M059J (cell line): ENCODE results near the gene MRPS18A. TPM values are rescaled to one million over a fixed set of nuclear protein-coding genes. Genes with fewer than 3 reads are reported as not detected.
"Not testable (repeated sequence)": the region's sequence is repeated elsewhere in the genome, so short reads cannot be mapped to it uniquely, and the experiment has no call there.

Source experiments
- DNase-seq: peaks from one replicate; pipeline ENCODE4 v3.0.0-alpha.2; 2012; ENCODE audit warnings: low read depth
- total RNA-seq: library from RNA; depleted of rRNA; stranded (reverse); fragments of >200 nt; shearing (Covaris generic); gene quantifications from 2 replicates; pipeline ENCODE4 v1.2.3, GENCODE V29; 2014

MRPS18A gene
- total RNA-seq, 1 experiment from 2014 or later: 71.2 TPM

DNA sequence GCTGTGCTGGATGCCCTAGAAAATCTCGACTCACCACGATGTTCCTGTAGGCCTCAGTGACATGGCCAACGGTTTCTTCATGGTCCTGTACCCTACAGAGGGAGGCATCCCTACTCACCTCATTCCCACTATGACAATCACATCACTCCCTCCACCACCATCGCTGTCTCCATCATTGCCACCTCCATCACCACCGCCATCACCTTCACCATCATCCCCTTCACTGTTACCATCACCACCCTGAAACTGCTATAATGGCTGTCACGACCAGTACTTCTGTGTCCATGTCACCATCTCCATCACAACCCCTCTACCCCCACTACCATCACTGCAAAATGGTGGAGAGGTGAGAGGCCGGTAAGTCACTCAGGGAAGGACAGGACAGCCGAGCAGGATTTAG is 29.8 kb upstream of the MRPS18A start:
- DNase-seq: no peak

DNA sequence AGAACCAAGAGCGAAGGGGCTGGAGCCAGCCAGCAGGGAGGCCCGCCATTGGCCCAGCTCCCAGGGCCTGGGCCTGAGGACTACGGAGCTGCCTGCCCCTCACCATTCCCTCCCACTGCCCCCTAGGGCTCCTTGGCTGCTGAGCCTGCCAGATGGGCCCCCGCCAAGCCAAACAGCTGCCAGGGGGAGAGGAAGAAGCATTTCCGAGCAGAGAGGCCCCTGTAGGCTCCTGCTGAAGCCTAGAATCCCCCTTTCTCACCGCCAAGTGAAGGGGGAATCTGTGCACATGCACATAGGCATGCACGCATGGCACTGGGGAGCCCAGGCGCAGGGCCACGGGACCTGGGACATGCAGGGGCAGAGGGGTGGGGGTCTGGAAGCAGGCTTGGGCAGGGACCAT is 28.5 kb upstream of the MRPS18A start:
- DNase-seq: no peak

- DNase-seq: no peak
These were observed 27.6 kb upstream of the MRPS18A start for GRCh38 chr6:43715056-43715788.

DNA sequence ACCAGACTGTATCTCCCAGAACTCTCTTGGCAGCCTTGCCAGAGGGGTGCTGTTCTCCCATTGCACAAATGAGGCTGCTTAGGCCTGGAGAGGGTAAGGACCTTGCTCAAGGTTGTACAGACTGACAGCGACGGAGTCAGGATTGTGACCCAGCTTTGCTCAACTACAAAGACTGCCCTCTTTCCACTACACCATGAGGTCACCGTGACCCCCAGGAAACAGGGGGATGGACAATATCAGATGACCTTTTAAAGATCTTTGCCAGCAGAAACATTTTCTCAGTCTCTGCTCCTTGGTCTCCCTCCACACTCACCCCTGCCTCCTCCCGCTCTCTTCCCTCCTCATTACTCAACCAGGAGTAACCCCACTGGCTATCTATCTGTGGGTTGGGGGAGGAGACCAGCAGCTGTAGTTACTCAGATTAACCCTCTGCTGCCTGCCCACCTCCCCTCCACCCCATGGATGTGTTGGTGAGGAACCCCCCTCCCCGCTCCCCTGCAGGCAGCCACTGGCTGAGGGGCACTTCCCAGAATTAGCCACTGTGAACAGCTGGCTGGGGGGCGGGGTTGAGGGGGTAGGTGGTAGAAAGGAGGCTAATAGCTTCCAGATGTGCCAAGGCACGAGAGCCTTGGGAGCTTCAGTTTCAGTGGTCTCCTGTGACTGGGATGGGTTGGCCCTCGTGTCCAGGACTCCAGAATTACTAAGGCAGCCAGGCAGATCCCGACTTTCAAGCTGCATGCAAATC is 26.9 kb upstream of the MRPS18A start:
- no peak for DNase-seq

- no peak for DNase-seq
These were observed 26.2 kb upstream of the MRPS18A start for GRCh38 chr6:43713643-43714310.

- DNase-seq: no peak
These were observed 25.0 kb upstream of the MRPS18A start for GRCh38 chr6:43712579-43712978.

GRCh38 chr6:43710576-43710975 is 23.0 kb upstream of the MRPS18A start:
- no peak for DNase-seq

DNA sequence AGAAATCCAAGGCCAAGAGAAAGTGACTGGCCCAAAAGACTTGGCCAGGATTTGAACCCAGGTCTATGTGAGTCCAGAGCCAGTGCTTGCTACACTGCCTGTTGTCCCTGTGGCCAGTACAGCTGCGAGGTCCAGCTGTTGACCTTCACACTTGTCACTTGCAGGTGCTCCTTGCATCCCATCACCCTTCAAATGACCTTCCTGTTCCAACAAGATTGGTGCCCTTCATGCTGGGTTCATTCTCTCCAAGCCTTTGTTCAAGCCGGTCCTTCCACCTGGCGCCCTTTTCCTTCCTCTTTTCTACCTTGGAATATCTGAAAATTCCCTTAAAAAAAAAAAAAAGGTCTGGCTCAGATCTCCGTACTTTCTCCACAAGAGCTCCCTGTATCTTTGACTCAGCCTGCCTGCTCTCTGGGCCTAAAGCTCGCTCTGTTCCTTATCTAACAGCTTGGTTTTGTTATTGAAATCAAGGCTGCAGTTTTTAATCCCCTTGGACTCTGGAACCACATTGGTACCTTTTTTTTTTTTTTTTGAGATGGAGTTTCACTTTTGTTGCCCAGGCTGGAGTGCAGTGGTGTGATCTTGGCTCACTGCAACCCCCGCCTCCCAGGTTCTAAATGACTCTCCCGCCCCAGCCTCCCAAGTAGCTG is 22.2 kb upstream of the MRPS18A start:
- no peak for DNase-seq

DNA sequence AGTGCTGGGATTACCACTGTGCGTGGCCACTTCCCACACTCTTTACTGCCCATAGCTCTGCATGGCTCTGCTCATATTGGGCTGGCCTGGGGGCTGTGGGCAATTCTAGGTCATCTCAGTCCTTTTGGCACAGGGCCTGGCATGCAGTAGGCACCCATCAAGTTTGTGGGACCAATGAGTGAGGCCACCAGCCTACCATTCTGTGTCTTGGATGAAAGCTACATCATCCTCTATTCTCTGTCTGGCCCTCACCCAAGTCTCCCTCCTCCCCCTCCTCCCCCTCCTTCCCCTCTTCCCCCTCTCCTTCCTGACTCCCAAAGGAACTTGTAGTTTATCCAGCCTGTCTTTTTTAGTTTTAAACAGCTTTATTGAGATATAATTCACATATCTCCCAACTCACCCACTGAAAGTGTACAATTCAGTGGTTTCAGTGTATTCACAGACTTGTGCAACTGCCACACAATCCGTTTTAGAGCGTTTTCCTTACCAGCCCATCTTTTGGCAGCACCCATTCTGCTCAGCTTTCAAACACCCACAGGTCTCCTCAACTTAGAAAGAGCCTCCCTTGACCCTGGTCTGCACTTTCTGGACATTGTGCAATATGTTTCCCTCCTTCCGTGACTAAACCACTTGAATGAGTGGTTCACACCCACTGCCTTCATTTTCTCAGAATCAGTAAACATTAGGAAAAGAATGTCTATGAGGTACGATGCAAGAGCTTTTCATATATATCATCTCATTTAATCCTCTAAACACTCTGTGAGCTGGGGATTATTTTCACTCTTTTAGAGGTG is 21.5 kb upstream of the MRPS18A start:
- peak; percentile 54 for DNase-seq

DNA sequence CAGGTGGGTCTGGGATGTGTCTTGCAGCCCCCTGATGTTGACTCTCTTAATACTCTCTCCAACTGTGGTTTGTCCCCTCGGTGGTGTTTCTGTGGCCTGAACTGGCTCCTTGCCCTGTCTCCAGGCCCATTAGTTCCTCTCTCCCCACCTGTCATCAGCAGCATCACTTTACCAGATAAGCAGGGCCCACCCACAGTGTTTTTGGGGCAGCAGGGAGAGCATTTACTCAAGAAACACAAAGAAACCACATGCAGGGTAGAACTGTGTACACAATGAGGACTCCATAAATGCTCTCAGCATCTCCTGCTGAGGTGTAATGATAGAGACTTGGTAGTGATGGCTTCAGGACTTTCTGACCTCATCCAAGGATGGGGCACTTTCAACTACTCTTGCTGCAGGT is 20.2 kb upstream of the MRPS18A start:
- no peak for DNase-seq

- no peak for DNase-seq
These were observed 19.7 kb upstream of the MRPS18A start for GRCh38 chr6:43707269-43707668.

DNA sequence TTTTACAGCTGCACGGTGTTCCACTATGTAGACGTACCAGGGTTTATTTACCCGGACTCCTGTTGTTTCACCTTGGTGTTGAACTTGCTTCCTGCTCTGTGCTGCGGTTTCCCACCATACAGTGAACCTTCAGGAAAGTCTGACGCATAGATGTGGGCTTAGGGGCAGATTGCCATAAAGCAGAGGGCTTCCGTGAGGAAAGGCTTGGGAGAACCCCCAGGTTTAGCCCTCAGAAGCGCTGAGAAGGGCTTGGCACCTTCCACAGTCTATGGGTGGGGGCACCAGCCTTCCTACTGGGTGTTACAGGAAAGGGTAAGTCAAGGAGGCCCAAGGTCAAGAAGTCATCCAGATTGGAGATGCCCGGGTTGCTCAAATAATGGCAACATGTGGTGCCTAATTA is 19.2 kb upstream of the MRPS18A start:
- DNase-seq: peak; percentile 30

DNA sequence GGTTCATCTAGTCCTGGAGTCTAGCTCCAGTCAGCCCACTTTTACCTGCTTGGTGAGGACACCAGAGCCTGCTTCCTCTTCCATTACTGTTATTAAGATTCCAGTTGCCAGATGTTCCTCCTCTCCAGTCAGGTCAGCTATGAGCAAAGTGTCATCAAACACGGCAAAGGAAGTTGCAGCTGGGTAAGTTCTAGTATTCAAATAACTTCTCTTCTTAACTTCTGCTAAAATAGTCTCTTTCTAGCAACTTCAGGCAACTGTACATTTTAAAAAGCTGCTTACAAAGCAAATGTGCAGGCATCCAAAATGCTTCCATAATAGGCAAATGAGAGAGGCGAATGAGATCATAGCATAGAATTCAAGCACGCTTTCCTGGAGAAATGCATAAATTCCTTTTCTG is 18.4 kb upstream of the MRPS18A start:
- no peak for DNase-seq

GRCh38 chr6:43703512-43704429 is 16.2 kb upstream of the MRPS18A start:
- DNase-seq: no peak

DNA sequence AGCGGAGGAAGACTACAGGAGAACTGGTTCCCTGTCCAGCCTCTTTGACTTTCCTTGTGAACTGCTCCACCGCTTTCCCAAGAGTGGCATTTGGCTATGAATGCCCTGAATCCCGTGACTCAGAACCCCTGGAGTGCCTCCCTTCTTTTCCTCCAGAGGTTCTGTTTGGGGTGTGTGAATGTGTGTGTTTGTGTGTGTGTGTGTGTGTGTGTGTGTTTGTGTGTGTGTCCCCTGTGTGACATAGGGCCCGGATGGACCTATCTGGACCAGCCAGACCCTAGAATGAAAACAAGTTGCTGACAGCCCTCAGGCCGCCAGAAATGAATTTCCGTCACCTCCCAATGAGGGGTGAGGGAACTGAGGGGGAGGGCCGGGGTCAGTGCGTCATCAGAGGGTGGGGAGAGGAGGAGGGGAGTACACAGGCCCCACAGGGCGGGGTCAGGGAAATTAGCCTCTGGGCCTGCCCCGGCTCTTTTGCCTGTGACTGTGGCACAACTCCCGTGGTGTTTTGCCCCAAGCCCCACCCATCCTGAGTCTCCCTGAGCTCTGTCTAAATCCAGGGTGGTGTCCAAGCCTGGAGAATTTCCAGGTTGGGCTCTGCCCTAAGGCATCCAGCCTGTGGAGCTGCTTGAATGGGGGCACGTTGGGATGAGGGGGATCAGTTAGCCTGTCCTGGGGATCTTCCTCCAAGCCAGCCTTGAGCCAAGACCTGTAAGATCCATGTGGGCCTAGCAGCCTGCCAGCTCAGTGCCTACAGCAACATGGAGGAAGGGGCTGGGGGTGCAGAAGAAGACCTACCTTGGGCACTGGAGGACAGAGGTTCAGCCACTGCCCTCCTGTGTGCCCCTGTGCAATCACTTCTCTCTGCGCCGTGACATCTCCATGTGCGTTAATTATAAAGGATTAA is 15.2 kb upstream of the MRPS18A start:
- peak; percentile 97 for DNase-seq

GRCh38 chr6:43702171-43702533 is 14.6 kb upstream of the MRPS18A start:
- DNase-seq: no peak

DNA sequence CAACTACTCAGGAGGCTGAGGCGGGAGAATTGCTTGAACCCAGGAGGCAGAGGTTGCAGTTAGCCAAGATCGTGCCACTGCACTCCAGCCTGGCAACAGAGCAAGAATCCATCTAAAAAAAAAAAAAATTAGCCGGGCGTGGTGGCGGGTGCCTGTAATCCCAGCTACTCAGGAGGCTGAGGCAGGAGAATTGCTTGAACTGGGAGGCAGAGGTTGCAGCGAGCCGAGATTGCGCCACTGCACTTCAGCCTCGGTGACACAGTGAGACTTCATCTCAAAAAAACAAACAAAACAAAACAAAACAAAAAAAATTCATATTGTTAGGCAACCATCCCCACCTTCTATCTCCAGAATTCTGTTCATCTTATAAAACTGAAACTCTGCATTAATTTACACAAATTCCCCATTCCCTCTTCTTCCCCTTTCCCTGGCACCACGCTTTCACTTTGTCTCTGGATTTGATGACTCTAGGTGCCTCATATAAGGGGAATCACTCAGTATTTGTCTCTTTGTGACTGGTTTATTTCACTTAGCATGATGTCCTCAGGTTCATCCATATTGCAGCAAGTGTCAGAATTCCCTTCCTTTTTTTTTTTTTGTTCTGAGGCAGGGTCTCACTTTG is 13.5 kb upstream of the MRPS18A start:
- not testable (repeated sequence) for DNase-seq

DNA sequence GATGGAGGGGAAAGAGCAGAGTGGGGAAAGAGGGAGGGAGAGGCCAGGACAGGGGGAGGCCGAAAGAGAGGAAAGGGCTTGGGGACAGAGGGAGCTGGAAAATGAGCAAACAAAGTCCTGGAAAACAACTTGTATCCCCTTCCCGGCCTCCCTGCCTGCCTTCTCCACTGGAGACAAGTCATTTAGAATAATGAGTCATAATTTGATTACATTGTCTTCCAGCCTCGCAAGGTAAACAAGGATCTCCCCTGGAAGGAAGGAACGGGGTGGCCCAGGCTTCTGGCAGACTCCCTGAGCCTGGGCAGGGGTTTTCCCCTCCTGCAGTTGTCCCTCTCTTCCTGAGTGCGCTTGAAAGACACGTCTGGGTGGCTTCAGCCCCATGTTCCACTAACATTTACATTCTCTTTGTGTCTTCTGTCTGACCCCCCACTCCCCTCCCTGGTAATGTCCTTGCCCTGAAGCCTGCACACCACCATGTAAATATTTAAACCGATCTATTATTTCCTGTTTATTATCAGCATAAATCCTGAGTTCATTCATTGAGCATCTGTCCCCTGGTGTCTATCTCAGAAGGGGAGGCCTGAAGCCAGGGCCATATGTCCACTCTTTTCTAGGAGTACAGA is 12.1 kb upstream of the MRPS18A start:
- peak; percentile 81 for DNase-seq
